Measurements from ENCODE around the gene IGIP. TPM values are rescaled to one million over a fixed set of nuclear protein-coding genes. Genes with fewer than 3 reads are reported as not detected.
"Not testable (repeated sequence)": the region's sequence is repeated elsewhere in the genome, so short reads cannot be mapped to it uniquely, and the experiment has no call there.

The IGIP gene
- total RNA-seq, 1 donor from 2014 or later, result 2.0 TPM

- no peak overlapping the region for H3K27ac Mint-ChIP-seq
- no peaks in the 10 kb centered on the region for H3K36me3 Mint-ChIP-seq (ENCODE audit: insufficient read depth)
- peaks cover 49% of the 10 kb centered on the region for H3K27me3 Mint-ChIP-seq
- TF ChIP-seq CTCF (IDR thresholded peaks at IDR 0.05; ENCODE audit: unreplicated experiment), result no peak
- H3K4me1 Mint-ChIP-seq (ENCODE audit: low read depth), result peaks cover 2% of the 10 kb centered on the region
- DNase-seq (ENCODE audit: low spot score, unreplicated experiment), result no peak
- H3K9me3 Mint-ChIP-seq (ENCODE audit: low read depth), result no peaks in the 10 kb centered on the region
- H3K4me3 Mint-ChIP-seq (ENCODE audit: low read depth), result no peak overlapping the region
Observed at GRCh38 chr5:140151144-140152021, 25.6 kb downstream of the IGIP start.

- Mint-ChIP-seq H3K4me3 (ENCODE audit: low read depth) (no peak overlapping the region), H3K36me3 (ENCODE audit: insufficient read depth) (no peaks in the 10 kb centered on the region), H3K27ac (no peak overlapping the region), H3K9me3 (ENCODE audit: low read depth) (no peaks in the 10 kb centered on the region), H3K27me3 (peaks cover 40% of the 10 kb centered on the region), H3K4me1 (ENCODE audit: low read depth) (peaks cover 2% of the 10 kb centered on the region)
- no peak for DNase-seq (ENCODE audit: low spot score, unreplicated experiment)
- TF ChIP-seq CTCF (IDR thresholded peaks at IDR 0.05; ENCODE audit: unreplicated experiment), result no peak
Observed at GRCh38 chr5:140152022-140152999, 26.6 kb downstream of the IGIP start.

- H3K27ac Mint-ChIP-seq, result no peak overlapping the region
- H3K4me3 Mint-ChIP-seq (ENCODE audit: low read depth), result no peak overlapping the region
- H3K4me1 Mint-ChIP-seq (ENCODE audit: low read depth), result peaks cover 2% of the 10 kb centered on the region
- DNase-seq (ENCODE audit: low spot score, unreplicated experiment), result no peak
- H3K9me3 Mint-ChIP-seq (ENCODE audit: low read depth), result no peaks in the 10 kb centered on the region
- no peak for TF ChIP-seq CTCF (IDR thresholded peaks at IDR 0.05; ENCODE audit: unreplicated experiment)
- H3K27me3 Mint-ChIP-seq, result peaks cover 31% of the 10 kb centered on the region
- H3K36me3 Mint-ChIP-seq (ENCODE audit: insufficient read depth), result no peaks in the 10 kb centered on the region
Observed at GRCh38 chr5:140153255-140153654, 27.5 kb downstream of the IGIP start.

- DNase-seq (ENCODE audit: low spot score, unreplicated experiment), result no peak
- no peaks in the 10 kb centered on the region for H3K36me3 Mint-ChIP-seq (ENCODE audit: insufficient read depth)
- TF ChIP-seq CTCF (IDR thresholded peaks at IDR 0.05; ENCODE audit: unreplicated experiment), result no peak
Observed at GRCh38 chr5:140153905-140154304, 28.2 kb downstream of the IGIP start.

GRCh38 chr5:140154710-140155381 lies 29.1 kb downstream of the IGIP start:
- not testable (repeated sequence) for DNase-seq (ENCODE audit: low spot score, unreplicated experiment); H3K36me3 Mint-ChIP-seq (ENCODE audit: insufficient read depth); H3K4me1 Mint-ChIP-seq (ENCODE audit: low read depth); H3K4me3 Mint-ChIP-seq (ENCODE audit: low read depth); H3K27ac Mint-ChIP-seq; H3K9me3 Mint-ChIP-seq (ENCODE audit: low read depth)
- peaks cover 32% of the 10 kb centered on the region for H3K27me3 Mint-ChIP-seq

More at GRCh38 chr5:140153905-140154304, 28.2 kb downstream of the IGIP start:
- Mint-ChIP-seq H3K27me3 (peaks cover 30% of the 10 kb centered on the region), H3K4me3 (ENCODE audit: low read depth) (no peak overlapping the region), H3K4me1 (ENCODE audit: low read depth) (peaks cover 2% of the 10 kb centered on the region), H3K27ac (no peak overlapping the region), H3K9me3 (ENCODE audit: low read depth) (no peaks in the 10 kb centered on the region)

All from progenitor cell of endocrine pancreas (in vitro differentiated cells).